Left ventricle myocardium inferior (tissue), 1 donor: ENCODE measurements around the gene MAPT. TPM values are rescaled to one million over a fixed set of nuclear protein-coding genes. Genes with fewer than 3 reads are reported as not detected.
"Not testable (repeated sequence)": the region's sequence is repeated elsewhere in the genome, so short reads cannot be mapped to it uniquely, and the experiment has no call there.

Experiments used
- DNase-seq: peaks from one replicate; pipeline ENCODE4 v3.0.0-alpha.2; 2020
- H3K27ac ChIP-seq: fragments of 200-600 bp; replicated peaks from 2 replicates; pipeline ENCODE4 v1.8.0; 2021
- H3K27me3 ChIP-seq: fragments of 200-600 bp; 2 replicates; pipeline ENCODE4 v1.8.0; 2021; ENCODE audit warnings: low read depth
- H3K36me3 ChIP-seq: fragments of 200-600 bp; 2 replicates; pipeline ENCODE4 v1.8.0; 2021
- H3K4me1 ChIP-seq: fragments of 200-600 bp; 2 replicates; pipeline ENCODE4 v1.8.0; 2021
- H3K4me3 ChIP-seq: fragments of 200-600 bp; 2 replicates; pipeline ENCODE4 v1.8.0; 2021; ENCODE audit warnings: mild to moderate bottlenecking, moderate library complexity
- H3K9me3 ChIP-seq: fragments of 200-600 bp; replicated peaks from 2 replicates; pipeline ENCODE4 v1.8.0; 2021
- CTCF ChIP-seq: fragments of 200-600 bp; IDR thresholded peaks from 2 replicates; pipeline ENCODE4 v1.8.0; 2021; ENCODE audit warnings: antibody characterized with exemption, mild to moderate bottlenecking, borderline replicate concordance
- intact Hi-C: fragments of 100-400 bp; cut with micrococcal nuclease; formaldehyde crosslinking; loops from one replicate; pipeline ENCODE4 v1.11.0; 2022
- total RNA-seq: library from RNA; stranded (reverse); fragmentation: NEBNext Ultra II Directional; extraction: Animal tissue kit (Norgen Biotek cat#: 25700); gene quantifications from one replicate; pipeline ENCODE4 v1.2.1, GENCODE V29; 2021
- donor health status: DM: no; HTN: yes; CAD: no; lungs with severe emphysema.

Gene MAPT
- total RNA-seq, 1 donor from 2014 or later = 28.6 TPM

GRCh38 chr17:46000757-46001156 is 106.4 kb downstream of the MAPT start:
- TF ChIP-seq CTCF = no peak
- intact Hi-C loops = no loop called here
- H3K27me3 ChIP-seq = no peaks in the 10 kb centered on the region

DNA sequence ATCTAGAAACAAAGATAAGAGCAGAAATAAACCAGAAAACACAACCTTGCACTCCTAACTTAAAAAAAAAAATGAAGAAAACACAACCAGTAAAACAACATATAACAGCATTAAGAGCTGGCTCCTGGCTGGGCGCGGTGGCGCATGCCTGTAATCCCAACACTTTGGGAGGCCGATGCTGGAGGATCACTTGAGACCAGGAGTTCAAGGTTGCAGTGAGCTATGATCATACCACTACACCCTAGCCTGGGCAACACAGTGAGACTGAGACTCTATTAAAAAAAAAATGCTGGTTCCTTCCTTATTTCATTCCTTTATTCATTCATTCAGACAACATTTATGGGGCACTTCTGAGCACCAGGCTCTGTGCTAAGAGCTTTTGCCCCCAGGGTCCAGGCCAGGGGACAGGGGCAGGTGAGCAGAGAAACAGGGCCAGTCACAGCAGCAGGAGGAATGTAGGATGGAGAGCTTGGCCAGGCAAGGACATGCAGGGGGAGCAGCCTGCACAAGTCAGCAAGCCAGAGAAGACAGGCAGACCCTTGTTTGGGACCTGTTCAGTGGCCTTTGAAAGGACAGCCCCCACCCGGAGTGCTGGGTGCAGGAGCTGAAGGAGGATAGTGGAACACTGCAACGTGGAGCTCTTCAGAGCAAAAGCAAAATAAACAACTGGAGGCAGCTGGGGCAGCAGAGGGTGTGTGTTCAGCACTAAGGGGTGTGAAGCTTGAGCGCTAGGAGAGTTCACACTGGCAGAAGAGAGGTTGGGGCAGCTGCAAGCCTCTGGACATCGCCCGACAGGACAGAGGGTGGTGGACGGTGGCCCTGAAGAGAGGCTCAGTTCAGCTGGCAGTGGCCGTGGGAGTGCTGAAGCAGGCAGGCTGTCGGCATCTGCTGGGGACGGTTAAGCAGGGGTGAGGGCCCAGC is 107.3 kb downstream of the MAPT start:
- H3K4me1 ChIP-seq = peaks cover 17% of the 10 kb centered on the region
- no peaks in the 10 kb centered on the region for H3K36me3 ChIP-seq
- no peak overlapping the region for H3K4me3 ChIP-seq
- no peak for TF ChIP-seq CTCF
- no peak for DNase-seq
- no peaks in the 10 kb centered on the region for H3K9me3 ChIP-seq
- H3K27ac ChIP-seq = no peak overlapping the region
- intact Hi-C loops = no loop called here
- H3K27me3 ChIP-seq = no peaks in the 10 kb centered on the region

More at GRCh38 chr17:46000757-46001156, 106.4 kb downstream of the MAPT start:
- peaks cover 17% of the 10 kb centered on the region for H3K4me1 ChIP-seq
- no peak overlapping the region for H3K27ac ChIP-seq
- H3K36me3 ChIP-seq = no peaks in the 10 kb centered on the region
- H3K9me3 ChIP-seq = no peaks in the 10 kb centered on the region
- no peak overlapping the region for H3K4me3 ChIP-seq
- no peak for DNase-seq

- peaks cover 17% of the 10 kb centered on the region for H3K4me1 ChIP-seq
- no peaks in the 10 kb centered on the region for H3K36me3 ChIP-seq
- no peak overlapping the region for H3K4me3 ChIP-seq
- no peaks in the 10 kb centered on the region for H3K27me3 ChIP-seq
- DNase-seq = peak; percentile 49
- H3K9me3 ChIP-seq = no peaks in the 10 kb centered on the region
- intact Hi-C loops = no loop called here
- peak; percentile 97 for TF ChIP-seq CTCF
- no peak overlapping the region for H3K27ac ChIP-seq
Observed at GRCh38 chr17:46002311-46002972, 108.1 kb downstream of the MAPT start.

DNA sequence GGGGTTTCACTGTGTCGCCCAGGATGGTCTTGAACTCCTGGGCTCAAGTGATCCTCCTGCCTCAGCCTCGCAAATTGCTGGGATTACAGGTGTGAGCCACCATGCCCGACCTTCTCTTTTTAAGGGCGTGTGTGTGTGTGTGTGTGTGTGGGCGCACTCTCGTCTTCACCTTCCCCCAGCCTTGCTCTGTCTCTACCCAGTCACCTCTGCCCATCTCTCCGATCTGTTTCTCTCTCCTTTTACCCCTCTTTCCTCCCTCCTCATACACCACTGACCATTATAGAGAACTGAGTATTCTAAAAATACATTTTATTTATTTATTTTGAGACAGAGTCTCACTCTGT is 108.6 kb downstream of the MAPT start:
- Histone ChIP-seq H3K9me3 (no peaks in the 10 kb centered on the region), H3K36me3 (no peaks in the 10 kb centered on the region), H3K27ac (no peak overlapping the region), H3K27me3 (no peaks in the 10 kb centered on the region), H3K4me3 (no peak overlapping the region), H3K4me1 (peaks cover 17% of the 10 kb centered on the region)
- intact Hi-C loops = no loop called here
- no peak for DNase-seq
- TF ChIP-seq CTCF = no peak

GRCh38 chr17:46003907-46004748 is 109.8 kb downstream of the MAPT start:
- peak; percentile 50 for DNase-seq
- TF ChIP-seq CTCF = no peak
- Histone ChIP-seq H3K27ac (no peak overlapping the region), H3K27me3 (no peaks in the 10 kb centered on the region), H3K4me1 (peaks cover 17% of the 10 kb centered on the region), H3K4me3 (no peak overlapping the region), H3K9me3 (no peaks in the 10 kb centered on the region), H3K36me3 (no peaks in the 10 kb centered on the region)
- intact Hi-C loops = no loop called here

GRCh38 chr17:46006082-46006481 is 111.7 kb downstream of the MAPT start:
- H3K9me3 ChIP-seq, H3K36me3 ChIP-seq, H3K27ac ChIP-seq, H3K27me3 ChIP-seq, DNase-seq, H3K4me3 ChIP-seq, intact Hi-C loops: not testable (repeated sequence)
- peaks cover 17% of the 10 kb centered on the region for H3K4me1 ChIP-seq
